Tibial nerve (tissue), 4 donors: ENCODE data around the gene TRABD2B. TPM values are rescaled to one million over a fixed set of nuclear protein-coding genes. Genes with fewer than 3 reads are reported as not detected.

Source experiments
- DNase-seq, 2 donors: peaks; one replicate each; pipeline ENCODE4 v3.0.0-alpha.2; 2019; ENCODE audit warnings: low spot score in 2 of 2
- H3K27ac ChIP-seq, 4 donors: fragments of 200-600 bp; sonication (generic) in 3 of 4; one replicate each; pipeline ENCODE4 v1.5.1; 2017 to 2019; ENCODE audit warnings: mild to moderate bottlenecking in 1 of 4
- H3K27me3 ChIP-seq, 2 donors: fragments of 200-600 bp; sonication (generic) in 1 of 2; one replicate each; pipeline versions ENCODE4 v1.5.1 to v1.6.0; 2017 to 2019
- H3K36me3 ChIP-seq, 3 donors: fragments of 200-600 bp; sonication (generic); one replicate each; pipeline ENCODE4 v1.5.1; 2018 to 2019
- H3K4me1 ChIP-seq, 4 donors: fragments of 200-600 bp; sonication (generic) in 3 of 4; one replicate each; pipeline ENCODE4 v1.5.1; 2017 to 2019
- H3K4me3 ChIP-seq, 4 donors: fragments of 200-600 bp; sonication (generic) in 3 of 4; one replicate each; pipeline ENCODE4 v1.5.1; 2017 to 2019; ENCODE audit warnings: mild to moderate bottlenecking in 1 of 4, moderate library complexity in 1 of 4
- H3K9me3 ChIP-seq, 4 donors: fragments of 200-600 bp; sonication (generic) in 3 of 4; one replicate each; pipeline ENCODE4 v1.5.1; 2017 to 2019
- EP300 ChIP-seq, 2 donors: sonication (generic); formaldehyde crosslinking; IDR thresholded peaks; one replicate each; pipeline ENCODE4 v1.6.1; 2017; ENCODE audit warnings: antibody characterized with exemption in 2 of 2, mild to moderate bottlenecking in 1 of 2
- POLR2A ChIP-seq, 2 donors: fragments of 450-650 bp; IDR thresholded peaks; one replicate each; pipeline ENCODE4 v1.6.1; 2017; ENCODE audit warnings: antibody characterized with exemption in 2 of 2, mild to moderate bottlenecking in 2 of 2, moderate library complexity in 2 of 2
- WGBS, 2 donors: methylation state at CpG; one replicate each; pipeline ENCODE4 v1.1.5; 2018; 5-methylcytosine and 5-hydroxymethylcytosine counted together
- total RNA-seq, 4 donors: library from RNA; depleted of rRNA; stranded (reverse); fragments of >200 nt; gene quantifications; one replicate each; pipeline ENCODE4 v1.1.0, GENCODE V29; 2016
- TF ChIP-seq, protein P1 (sequence below), 5 experiments: fragments of 200-600 bp in 3 of 5; fragments of 450-650 bp in 2 of 5; sonication (generic) in 3 of 5; IDR thresholded peaks; one replicate each; pipeline ENCODE4 v1.5.1; 2016 to 2019; ENCODE audit warnings: antibody characterized with exemption in 5 of 5, mild to moderate bottlenecking in 3 of 5, moderate library complexity in 2 of 5

TRABD2B gene
- total RNA-seq, 4 donors from 2014 or later = 1.3 to 4.1 (median 2.3) TPM

DNA sequence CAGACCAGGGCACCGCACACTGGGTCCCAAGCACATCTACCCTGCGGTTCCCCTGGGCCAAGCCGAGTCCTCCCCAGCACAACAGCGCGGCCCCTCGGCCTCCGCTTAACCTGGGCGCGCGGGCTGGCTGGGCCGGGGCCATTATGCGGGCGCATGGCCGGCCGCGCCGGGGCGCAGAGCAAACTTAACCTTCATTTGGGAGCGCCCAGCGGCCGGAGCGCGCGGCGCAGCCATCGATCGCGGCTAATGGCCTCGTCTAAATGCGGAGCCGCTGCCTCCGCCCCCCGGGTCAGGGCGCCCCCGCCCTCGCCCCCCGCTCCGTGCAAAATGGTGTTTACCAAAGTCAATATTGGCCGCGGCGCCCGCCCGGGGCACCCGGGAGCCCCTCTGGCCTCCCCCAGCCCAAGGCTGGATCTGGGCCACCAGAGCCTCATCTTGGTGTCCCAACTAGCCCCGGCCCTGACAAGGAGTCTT lies 272.1 kb downstream of the TRABD2B start:
- H3K36me3 ChIP-seq = no peaks in the 10 kb centered on the region
- H3K27ac ChIP-seq = no peak overlapping the region
- peak overlapping the region in 2 of 4 donors; percentile 5 to 43 for H3K4me3 ChIP-seq
- peaks cover 0 to 18% (median 11%) of the 10 kb centered on the region in 4 donors for H3K4me1 ChIP-seq
- peaks cover 0 to 34% of the 10 kb centered on the region in 2 donors for H3K27me3 ChIP-seq
- 2 to 4% methylated on average over 11 to 45 of the region's 45 CpGs for WGBS, 2 donors
- no peak for DNase-seq
- TF ChIP-seq, protein P1, sequence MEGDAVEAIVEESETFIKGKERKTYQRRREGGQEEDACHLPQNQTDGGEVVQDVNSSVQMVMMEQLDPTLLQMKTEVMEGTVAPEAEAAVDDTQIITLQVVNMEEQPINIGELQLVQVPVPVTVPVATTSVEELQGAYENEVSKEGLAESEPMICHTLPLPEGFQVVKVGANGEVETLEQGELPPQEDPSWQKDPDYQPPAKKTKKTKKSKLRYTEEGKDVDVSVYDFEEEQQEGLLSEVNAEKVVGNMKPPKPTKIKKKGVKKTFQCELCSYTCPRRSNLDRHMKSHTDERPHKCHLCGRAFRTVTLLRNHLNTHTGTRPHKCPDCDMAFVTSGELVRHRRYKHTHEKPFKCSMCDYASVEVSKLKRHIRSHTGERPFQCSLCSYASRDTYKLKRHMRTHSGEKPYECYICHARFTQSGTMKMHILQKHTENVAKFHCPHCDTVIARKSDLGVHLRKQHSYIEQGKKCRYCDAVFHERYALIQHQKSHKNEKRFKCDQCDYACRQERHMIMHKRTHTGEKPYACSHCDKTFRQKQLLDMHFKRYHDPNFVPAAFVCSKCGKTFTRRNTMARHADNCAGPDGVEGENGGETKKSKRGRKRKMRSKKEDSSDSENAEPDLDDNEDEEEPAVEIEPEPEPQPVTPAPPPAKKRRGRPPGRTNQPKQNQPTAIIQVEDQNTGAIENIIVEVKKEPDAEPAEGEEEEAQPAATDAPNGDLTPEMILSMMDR (IDR thresholded peaks at IDR 0.05) = peak in 4 of 5 experiments; percentile 15 to 50 (median 34)
- no peak for TF ChIP-seq POLR2A (IDR thresholded peaks at IDR 0.05)
- no peaks in the 10 kb centered on the region for H3K9me3 ChIP-seq

DNA sequence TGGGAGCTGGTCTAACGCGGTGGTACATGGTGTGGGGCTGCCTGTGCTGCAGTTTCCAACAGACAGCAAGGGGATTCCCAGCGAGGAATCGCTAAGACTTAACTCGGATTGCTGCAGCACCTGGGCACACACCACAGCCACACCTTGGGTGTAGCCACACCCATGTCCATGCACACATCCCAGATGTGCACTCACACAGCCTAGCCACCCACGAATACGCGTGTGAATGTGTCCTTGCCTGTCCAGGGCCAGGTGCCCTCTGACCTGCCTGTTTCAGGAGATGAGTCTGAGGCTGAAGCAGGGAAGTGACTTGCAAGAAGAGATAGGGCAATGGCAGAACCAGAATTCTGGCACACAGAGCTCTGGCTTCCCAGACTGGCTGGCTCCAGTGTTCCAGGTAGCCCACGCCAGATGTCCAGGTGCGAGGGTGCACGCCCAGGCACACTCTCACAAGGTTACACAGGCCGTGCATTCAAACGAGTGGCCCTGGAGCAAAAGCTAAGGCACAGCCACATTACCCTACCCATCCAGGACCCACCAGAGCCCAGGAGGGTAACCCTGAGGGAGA lies 272.7 kb downstream of the TRABD2B start:
- no peak for DNase-seq
- H3K36me3 ChIP-seq = no peaks in the 10 kb centered on the region
- no peak for TF ChIP-seq POLR2A (IDR thresholded peaks at IDR 0.05)
- TF ChIP-seq, protein P1 (IDR thresholded peaks at IDR 0.05) = no peak
- TF ChIP-seq EP300 (IDR thresholded peaks at IDR 0.05) = no peak
- H3K4me3 ChIP-seq = peak overlapping the region in 1 of 4 donors; percentile 43
- peaks cover 0 to 18% (median 11%) of the 10 kb centered on the region in 4 donors for H3K4me1 ChIP-seq
- 74 to 75% methylated on average over 11 to 12 of the region's 13 CpGs for WGBS, 2 donors
- H3K27ac ChIP-seq = no peak overlapping the region
- no peaks in the 10 kb centered on the region for H3K9me3 ChIP-seq
- H3K27me3 ChIP-seq = peaks cover 0 to 34% of the 10 kb centered on the region in 2 donors

DNA sequence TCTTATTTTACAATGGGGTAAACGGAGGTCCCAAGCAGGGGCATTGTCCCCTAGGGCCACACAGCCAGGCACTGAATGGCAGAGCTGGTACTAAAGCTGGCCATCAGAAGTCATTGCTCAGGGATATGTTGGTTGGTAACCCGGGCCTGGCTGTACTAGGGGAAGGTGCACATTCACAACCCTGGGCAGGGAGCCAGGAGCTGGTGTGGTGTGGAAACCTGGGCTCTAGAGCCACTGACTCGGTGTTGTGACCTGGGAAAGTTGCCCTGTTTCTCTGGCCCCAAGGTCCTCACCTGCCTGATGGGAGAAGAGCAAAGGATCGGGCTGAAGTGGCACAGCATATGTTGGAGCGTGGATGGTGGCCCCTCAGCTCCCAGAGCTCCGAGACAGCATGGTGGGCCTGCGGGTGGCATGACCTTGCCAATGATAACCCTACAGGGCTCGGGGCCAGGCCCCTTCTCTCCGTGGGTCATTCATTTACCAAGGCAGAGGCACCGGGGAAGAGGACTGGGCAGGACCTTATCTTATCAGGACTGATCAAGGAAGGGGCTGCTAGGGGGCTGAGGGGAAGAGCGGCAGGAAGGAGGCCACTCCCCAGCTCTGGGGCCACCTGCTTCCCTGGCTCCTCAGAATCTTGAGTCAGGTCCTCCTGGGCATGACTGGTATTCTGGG lies 274.1 kb downstream of the TRABD2B start:
- WGBS, 2 donors = 86 to 92% methylated on average over 11 of the region's 11 CpGs
- H3K4me3 ChIP-seq = no peak overlapping the region
- no peak overlapping the region for H3K27ac ChIP-seq
- no peaks in the 10 kb centered on the region for H3K9me3 ChIP-seq
- H3K27me3 ChIP-seq = peaks cover 0 to 34% of the 10 kb centered on the region in 2 donors
- no peak for DNase-seq
- peaks cover 0 to 18% (median 11%) of the 10 kb centered on the region in 4 donors for H3K4me1 ChIP-seq
- no peaks in the 10 kb centered on the region for H3K36me3 ChIP-seq
- TF ChIP-seq EP300 (IDR thresholded peaks at IDR 0.05) = no peak
- TF ChIP-seq, protein P1 (IDR thresholded peaks at IDR 0.05) = no peak
- no peak for TF ChIP-seq POLR2A (IDR thresholded peaks at IDR 0.05)

DNA sequence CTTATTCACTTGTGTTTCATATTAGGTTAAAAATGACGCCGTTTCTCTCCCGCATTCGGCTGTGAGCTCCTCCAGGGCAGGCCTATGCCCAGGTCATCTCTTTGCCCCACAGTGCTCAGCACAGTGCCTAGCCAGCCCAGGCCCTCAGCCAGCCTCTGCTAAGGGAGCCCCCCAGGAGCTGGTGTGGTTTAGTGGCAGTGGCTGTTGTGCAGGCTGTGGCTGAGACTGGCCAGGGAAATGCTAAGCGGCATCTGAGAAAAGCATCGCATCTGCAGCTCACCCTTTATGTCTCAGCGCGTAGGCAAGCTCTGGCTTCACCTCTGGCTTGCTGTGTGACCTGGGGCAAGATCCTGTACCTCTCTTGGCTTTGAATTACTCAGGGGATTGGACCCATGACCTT lies 275.1 kb downstream of the TRABD2B start:
- no peak for TF ChIP-seq EP300 (IDR thresholded peaks at IDR 0.05)
- TF ChIP-seq, protein P1 (IDR thresholded peaks at IDR 0.05) = no peak
- no peak for TF ChIP-seq POLR2A (IDR thresholded peaks at IDR 0.05)
- Histone ChIP-seq H3K9me3 (no peaks in the 10 kb centered on the region), H3K27ac (no peak overlapping the region), H3K27me3 (peaks cover 0 to 34% of the 10 kb centered on the region in 2 donors), H3K4me3 (no peak overlapping the region), H3K4me1 (peaks cover 0 to 18% (median 11%) of the 10 kb centered on the region in 4 donors), H3K36me3 (no peaks in the 10 kb centered on the region)
- DNase-seq = no peak
- 91 to 92% methylated on average over 8 of the region's 8 CpGs for WGBS, 2 donors

DNA sequence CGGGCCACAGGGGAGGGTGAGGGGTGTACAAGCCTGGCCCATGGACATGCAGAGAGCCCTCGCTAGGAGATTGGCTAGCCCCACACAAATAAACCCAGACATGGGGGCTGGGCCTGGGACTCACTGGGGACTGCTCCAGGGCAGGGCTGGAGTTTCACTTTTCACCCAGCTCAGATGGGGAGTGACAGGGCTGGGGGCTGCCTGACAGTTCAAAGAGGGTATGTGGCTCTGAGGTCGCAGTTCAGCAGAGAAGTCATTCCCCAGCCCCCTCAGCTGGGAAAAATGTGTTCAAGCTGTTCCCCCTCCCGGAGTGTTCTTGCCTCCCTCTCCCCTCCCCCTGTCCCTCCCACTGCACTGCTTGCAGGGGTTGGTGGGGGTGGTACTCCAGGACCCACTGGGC lies 277.1 kb downstream of the TRABD2B start:
- Histone ChIP-seq H3K36me3 (no peaks in the 10 kb centered on the region), H3K9me3 (no peaks in the 10 kb centered on the region), H3K4me1 (peaks cover 0 to 7% (median 4%) of the 10 kb centered on the region in 4 donors), H3K27me3 (peaks cover 0 to 35% of the 10 kb centered on the region in 2 donors), H3K27ac (no peak overlapping the region), H3K4me3 (no peak overlapping the region)
- 76 to 87% methylated on average over 3 of the region's 4 CpGs for WGBS, 2 donors
- TF ChIP-seq POLR2A (IDR thresholded peaks at IDR 0.05) = no peak
- TF ChIP-seq, protein P1 (IDR thresholded peaks at IDR 0.05) = no peak
- TF ChIP-seq EP300 (IDR thresholded peaks at IDR 0.05) = no peak
- no peak for DNase-seq
